Trophoblast cell (in vitro differentiated cells and primary cell): ENCODE measurements around the gene BOD1L1.

ENCODE experiments used
- DNase-seq, 2 donors: peaks; one replicate each; pipeline ENCODE4 v3.0.0-alpha.2; 2016
- H2AFZ ChIP-seq: 2 replicates; pipeline ENCODE4 v1.6.1; 2013; ENCODE audit warnings: low read length, moderate library complexity, mild to moderate bottlenecking; ENCODE audit not compliant: insufficient read depth, poor library complexity
- H2AK5ac ChIP-seq: 2 replicates; pipeline ENCODE4 v1.6.1; 2013; ENCODE audit warnings: mild to moderate bottlenecking, low read length
- H2BK120ac ChIP-seq: 2 replicates; pipeline ENCODE4 v1.6.1; 2013; ENCODE audit warnings: low read length, mild to moderate bottlenecking, moderate library complexity; ENCODE audit not compliant: insufficient read depth, poor library complexity
- H2BK12ac ChIP-seq: 2 replicates; pipeline ENCODE4 v1.6.1; 2013; ENCODE audit warnings: mild to moderate bottlenecking, low read length, moderate library complexity
- H2BK5ac ChIP-seq: 2 replicates; pipeline ENCODE4 v1.6.1; 2013; ENCODE audit warnings: low read length, low read depth, moderate library complexity, mild to moderate bottlenecking; ENCODE audit not compliant: poor library complexity
- H3K14ac ChIP-seq: 2 replicates; pipeline ENCODE4 v1.6.1; 2013; ENCODE audit warnings: mild to moderate bottlenecking, low read length
- H3K18ac ChIP-seq: 2 replicates; pipeline ENCODE4 v1.6.1; 2013; ENCODE audit warnings: mild to moderate bottlenecking, low read length
- H3K23ac ChIP-seq: 2 replicates; pipeline ENCODE4 v1.6.1; 2013; ENCODE audit warnings: low read length
- H3K27ac ChIP-seq: 2 replicates; pipeline ENCODE4 v1.5.1; 2013; ENCODE audit warnings: low read depth, mild to moderate bottlenecking, inconsistent platforms, low read length, moderate library complexity
- H3K27me3 ChIP-seq: 2 replicates; pipeline ENCODE4 v1.6.1; 2013; ENCODE audit warnings: inconsistent platforms, mild to moderate bottlenecking, low read length, moderate library complexity; ENCODE audit not compliant: insufficient read depth
- H3K36me3 ChIP-seq, 2 experiments: 1 replicate in 1 of 2; 2 replicates in 1 of 2; pipeline ENCODE4 v1.6.1; 2013; ENCODE audit warnings: low read length in 2 of 2, mild to moderate bottlenecking in 2 of 2, moderate library complexity in 1 of 2; ENCODE audit not compliant: insufficient read depth in 2 of 2, control insufficient read depth in 1 of 2
- H3K4ac ChIP-seq: 2 replicates; pipeline ENCODE4 v1.6.1; 2013; ENCODE audit warnings: low read depth, mild to moderate bottlenecking, low read length, moderate library complexity
- H3K4me1 ChIP-seq, 2 experiments: 1 replicate in 1 of 2; 2 replicates in 1 of 2; pipeline ENCODE4 v1.6.1; 2013; ENCODE audit warnings: low read length in 2 of 2, mild to moderate bottlenecking in 2 of 2, moderate library complexity in 1 of 2; ENCODE audit not compliant: insufficient read depth in 2 of 2, control insufficient read depth in 1 of 2
- H3K4me2 ChIP-seq: 2 replicates; pipeline ENCODE4 v1.6.1; 2013; ENCODE audit warnings: inconsistent platforms, mild to moderate bottlenecking, low read length, moderate library complexity
- H3K4me3 ChIP-seq: 2 replicates; pipeline ENCODE4 v1.5.1; 2013; ENCODE audit warnings: mild to moderate bottlenecking, low read depth, low read length, inconsistent platforms
- H3K79me1 ChIP-seq: one replicate; pipeline ENCODE4 v1.6.1; 2013; ENCODE audit warnings: low read length
- H3K79me2 ChIP-seq: 2 replicates; pipeline ENCODE4 v1.6.1; 2013; ENCODE audit warnings: low read length, mild to moderate bottlenecking; ENCODE audit not compliant: control insufficient read depth, insufficient read depth, poor library complexity
- H3K9ac ChIP-seq: 2 replicates; pipeline ENCODE4 v1.6.1; 2013; ENCODE audit warnings: mild to moderate bottlenecking, low read length
- H3K9me3 ChIP-seq: 2 replicates; pipeline ENCODE4 v1.6.1; 2013; ENCODE audit warnings: low read depth, mild to moderate bottlenecking, control low read depth, inconsistent platforms, low read length; ENCODE audit not compliant: insufficient read depth
- H4K12ac ChIP-seq: 2 replicates; pipeline ENCODE4 v1.6.1; 2013; ENCODE audit warnings: low read depth, mild to moderate bottlenecking, low read length, moderate library complexity
- H4K8ac ChIP-seq: 2 replicates; pipeline ENCODE4 v1.6.1; 2013; ENCODE audit warnings: low read depth, mild to moderate bottlenecking, low read length, moderate library complexity
- H4K91ac ChIP-seq: one replicate; pipeline ENCODE4 v1.6.1; 2013; ENCODE audit warnings: low read depth, mild to moderate bottlenecking, low read length, moderate library complexity
- WGBS: extraction: QIAGEN DNeasy Blood & Tissue Kit; methylation state at CpG from one replicate; pipeline ENCODE4 v1.1.7; 2013; ENCODE audit warnings: missing lambda C conversion rate; ENCODE audit not compliant: insufficient read length, insufficient coverage; ENCODE audit errors: extremely low coverage; 5-methylcytosine and 5-hydroxymethylcytosine counted together

Gene BOD1L1

GRCh38 chr4:13548984-13549546 lies 78.5 kb downstream of the BOD1L1 start:
- Histone ChIP-seq H3K9ac (no peak overlapping the region), H3K79me2 (no peaks in the 10 kb centered on the region), H3K36me3 (no peaks in the 10 kb centered on the region), H2AFZ (peak overlapping the region; percentile 33), H3K18ac (no peak overlapping the region), H3K4me3 (peak overlapping the region; percentile 23), H3K27ac (no peak overlapping the region), H4K12ac (no peak overlapping the region), H2AK5ac (no peak overlapping the region), H3K27me3 (peaks cover 27% of the 10 kb centered on the region), H2BK5ac (no peak overlapping the region), H2BK12ac (no peak overlapping the region), H4K8ac (no peak overlapping the region), H4K91ac (no peak overlapping the region), H3K79me1 (no peaks in the 10 kb centered on the region), H3K9me3 (peaks cover 2% of the 10 kb centered on the region), H3K14ac (no peak overlapping the region), H3K4me2 (peak overlapping the region; percentile 93), H3K4ac (no peak overlapping the region), H2BK120ac (no peak overlapping the region), H3K4me1 (peaks cover under 1 to 9% of the 10 kb centered on the region in 2 experiments), H3K23ac (no peak overlapping the region)
- WGBS: no CpG with 5 or more reads among the region's 21 CpGs
- peak; percentile 64 to 83 for DNase-seq

- peak in 1 of 2 donors; percentile 28 for DNase-seq
Observed at GRCh38 chr4:13548059-13548983, 79.2 kb downstream of the BOD1L1 start.

GRCh38 chr4:13547485-13548041 lies 80.0 kb downstream of the BOD1L1 start:
- peaks cover 42% of the 10 kb centered on the region for H3K27me3 ChIP-seq
- no peak overlapping the region for H4K12ac ChIP-seq
- no peak overlapping the region for H3K9ac ChIP-seq
- no peak overlapping the region for H3K14ac ChIP-seq
- no peak overlapping the region for H4K91ac ChIP-seq
- H3K4me2 ChIP-seq: peak overlapping the region; percentile 68
- no peaks in the 10 kb centered on the region for H3K36me3 ChIP-seq
- H3K27ac ChIP-seq: no peak overlapping the region
- H2BK12ac ChIP-seq: no peak overlapping the region
- WGBS: no CpG with 5 or more reads among the region's 56 CpGs
- H3K18ac ChIP-seq: peak overlapping the region; percentile 12
- H2BK120ac ChIP-seq: no peak overlapping the region
- H2BK5ac ChIP-seq: no peak overlapping the region
- no peaks in the 10 kb centered on the region for H3K79me1 ChIP-seq
- peaks cover 5% of the 10 kb centered on the region for H3K9me3 ChIP-seq
- no peak for DNase-seq
- H3K4me3 ChIP-seq: peak overlapping the region; percentile 50
- H3K4ac ChIP-seq: no peak overlapping the region
- H3K23ac ChIP-seq: no peak overlapping the region
- no peaks in the 10 kb centered on the region for H3K79me2 ChIP-seq
- H4K8ac ChIP-seq: peak overlapping the region; percentile 58
- no peak overlapping the region for H2AK5ac ChIP-seq
- peaks cover 6 to 16% of the 10 kb centered on the region in 2 experiments for H3K4me1 ChIP-seq
- peak overlapping the region; percentile 45 for H2AFZ ChIP-seq

More at GRCh38 chr4:13548059-13548983, 79.2 kb downstream of the BOD1L1 start:
- H3K4me1 ChIP-seq: peaks cover 6 to 16% of the 10 kb centered on the region in 2 experiments
- H3K27ac ChIP-seq: no peak overlapping the region
- no peak overlapping the region for H3K18ac ChIP-seq
- peak overlapping the region; percentile 68 for H3K4me2 ChIP-seq
- no peak overlapping the region for H4K8ac ChIP-seq
- no peak overlapping the region for H4K91ac ChIP-seq
- H3K79me2 ChIP-seq: no peaks in the 10 kb centered on the region
- no peak overlapping the region for H3K4me3 ChIP-seq
- no peak overlapping the region for H2BK120ac ChIP-seq
- no peak overlapping the region for H2BK12ac ChIP-seq
- H2BK5ac ChIP-seq: no peak overlapping the region
- H3K23ac ChIP-seq: no peak overlapping the region
- H3K4ac ChIP-seq: no peak overlapping the region
- no peak overlapping the region for H2AK5ac ChIP-seq
- H3K14ac ChIP-seq: no peak overlapping the region
- peaks cover 2% of the 10 kb centered on the region for H3K9me3 ChIP-seq
- no peaks in the 10 kb centered on the region for H3K36me3 ChIP-seq
- no peaks in the 10 kb centered on the region for H3K79me1 ChIP-seq
- no peak overlapping the region for H2AFZ ChIP-seq
- no peak overlapping the region for H4K12ac ChIP-seq
- H3K9ac ChIP-seq: no peak overlapping the region
- no CpG with 5 or more reads among the region's 35 CpGs for WGBS
- peaks cover 34% of the 10 kb centered on the region for H3K27me3 ChIP-seq

- Histone ChIP-seq H3K27me3 (peaks cover 48% of the 10 kb centered on the region), H3K4me1 (peaks cover 6 to 21% of the 10 kb centered on the region in 2 experiments), H4K91ac (no peak overlapping the region), H2AK5ac (no peak overlapping the region), H3K4ac (no peak overlapping the region), H2BK5ac (no peak overlapping the region), H3K23ac (no peak overlapping the region), H3K18ac (no peak overlapping the region), H3K9ac (no peak overlapping the region), H2BK120ac (no peak overlapping the region), H3K9me3 (peaks cover 8% of the 10 kb centered on the region), H2BK12ac (no peak overlapping the region), H3K27ac (no peak overlapping the region), H3K4me3 (peak overlapping the region; percentile 50), H3K14ac (no peak overlapping the region), H3K79me1 (no peaks in the 10 kb centered on the region), H3K36me3 (no peaks in the 10 kb centered on the region), H3K79me2 (no peaks in the 10 kb centered on the region), H4K12ac (no peak overlapping the region), H2AFZ (peak overlapping the region; percentile 57), H4K8ac (peak overlapping the region; percentile 58), H3K4me2 (peak overlapping the region; percentile 68)
- WGBS: no CpG with 5 or more reads among the region's 54 CpGs
- DNase-seq: no peak
Observed at GRCh38 chr4:13546941-13547484, 80.5 kb downstream of the BOD1L1 start.
